Fibroblast of the aortic adventitia (primary cell): Measurements from ENCODE around the gene MAPK8IP3. TPM values are rescaled to one million over a fixed set of nuclear protein-coding genes. Genes with fewer than 3 reads are reported as not detected.

Experiments
- DNase-seq: peaks from one replicate; pipeline ENCODE4 v3.0.0-alpha.2; 2010; ENCODE audit warnings: low read depth
- H3K4me3 ChIP-seq: 2 replicates; pipeline ENCODE4 v1.5.1; 2011; ENCODE audit warnings: low read depth, mild to moderate bottlenecking, control low read depth, low read length, moderate library complexity
- total RNA-seq: library from RNA; depleted of rRNA; stranded (reverse); fragments of >200 nt; gene quantifications from 2 replicates; pipeline ENCODE4 v1.2.3, GENCODE V29; 2012; ENCODE audit warnings: low replicate concordance
- TF ChIP-seq, protein P1 (sequence below): IDR thresholded peaks from 2 replicates; pipeline ENCODE4 v1.5.1; 2011; ENCODE audit warnings: mild to moderate bottlenecking, low read length, control low read depth, inconsistent platforms; ENCODE audit not compliant: insufficient read depth

Gene MAPK8IP3
- total RNA-seq, 1 donor = 27.3 TPM

DNA sequence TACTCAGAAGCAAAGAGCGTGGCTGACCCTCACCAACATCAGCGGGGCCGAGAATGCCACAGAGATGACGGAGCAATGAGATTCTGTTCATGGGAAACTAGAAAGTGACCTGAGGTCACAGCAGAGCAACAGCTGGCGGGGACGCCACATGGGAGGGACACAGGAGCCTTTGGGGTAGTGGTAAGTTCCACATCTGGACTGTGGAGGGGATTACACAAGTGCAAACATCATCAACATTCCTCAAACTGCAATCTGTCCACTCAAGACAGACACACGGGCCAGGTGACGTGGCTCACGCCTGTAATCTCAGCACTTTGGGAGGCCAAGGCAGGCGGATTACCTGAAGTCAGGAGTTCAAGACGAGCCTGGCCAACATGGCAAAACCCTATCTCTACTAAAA, 109.5 kb downstream of the MAPK8IP3 start:
- TF ChIP-seq, protein P1, sequence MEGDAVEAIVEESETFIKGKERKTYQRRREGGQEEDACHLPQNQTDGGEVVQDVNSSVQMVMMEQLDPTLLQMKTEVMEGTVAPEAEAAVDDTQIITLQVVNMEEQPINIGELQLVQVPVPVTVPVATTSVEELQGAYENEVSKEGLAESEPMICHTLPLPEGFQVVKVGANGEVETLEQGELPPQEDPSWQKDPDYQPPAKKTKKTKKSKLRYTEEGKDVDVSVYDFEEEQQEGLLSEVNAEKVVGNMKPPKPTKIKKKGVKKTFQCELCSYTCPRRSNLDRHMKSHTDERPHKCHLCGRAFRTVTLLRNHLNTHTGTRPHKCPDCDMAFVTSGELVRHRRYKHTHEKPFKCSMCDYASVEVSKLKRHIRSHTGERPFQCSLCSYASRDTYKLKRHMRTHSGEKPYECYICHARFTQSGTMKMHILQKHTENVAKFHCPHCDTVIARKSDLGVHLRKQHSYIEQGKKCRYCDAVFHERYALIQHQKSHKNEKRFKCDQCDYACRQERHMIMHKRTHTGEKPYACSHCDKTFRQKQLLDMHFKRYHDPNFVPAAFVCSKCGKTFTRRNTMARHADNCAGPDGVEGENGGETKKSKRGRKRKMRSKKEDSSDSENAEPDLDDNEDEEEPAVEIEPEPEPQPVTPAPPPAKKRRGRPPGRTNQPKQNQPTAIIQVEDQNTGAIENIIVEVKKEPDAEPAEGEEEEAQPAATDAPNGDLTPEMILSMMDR = no peak
- no peak for DNase-seq
- no peak overlapping the region for H3K4me3 ChIP-seq

DNA sequence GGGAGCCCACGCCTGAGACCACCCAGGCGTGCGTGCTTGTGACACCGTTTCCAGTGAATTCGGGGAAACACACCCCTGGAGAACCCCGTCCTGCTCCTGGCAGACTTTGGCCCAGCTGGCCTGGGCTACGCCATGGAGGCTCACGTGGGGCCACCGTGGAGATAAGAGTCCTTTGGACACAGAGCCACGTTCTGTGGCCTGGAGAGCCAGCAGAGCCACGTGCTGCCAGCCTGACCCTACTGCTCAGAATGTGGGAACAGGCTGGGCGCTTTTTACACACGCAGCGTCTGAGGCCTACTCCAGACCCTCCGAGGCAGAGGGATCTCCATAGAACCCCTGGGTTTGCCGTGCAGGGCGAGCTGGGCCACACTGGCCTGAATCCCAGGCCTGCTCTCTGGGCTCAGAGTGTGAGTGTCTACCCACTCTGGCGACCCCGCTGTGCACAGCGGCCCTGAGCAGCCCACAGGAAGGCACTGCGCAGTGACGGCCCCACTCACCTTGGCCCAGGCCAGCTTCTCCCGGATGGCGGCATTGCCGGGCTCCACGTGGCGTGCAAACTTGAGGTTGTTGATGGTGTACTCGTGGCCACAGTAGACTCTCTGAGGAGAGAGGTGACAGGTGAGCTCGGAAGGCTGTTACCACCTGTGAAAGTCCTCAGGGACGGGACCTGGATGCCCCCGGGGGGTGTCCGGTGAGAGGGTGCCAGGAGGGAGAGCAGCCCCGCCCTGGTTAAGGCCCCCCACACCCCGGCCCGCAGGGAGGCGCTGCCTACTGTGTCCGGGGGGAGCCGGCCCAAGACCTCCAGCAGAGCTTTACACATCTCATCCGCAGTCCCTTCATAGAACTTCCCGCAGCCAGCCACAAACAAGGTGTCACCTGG, 110.6 kb downstream of the MAPK8IP3 start:
- H3K4me3 ChIP-seq = no peak overlapping the region
- no peak for DNase-seq
- TF ChIP-seq, protein P1 = no peak

DNA sequence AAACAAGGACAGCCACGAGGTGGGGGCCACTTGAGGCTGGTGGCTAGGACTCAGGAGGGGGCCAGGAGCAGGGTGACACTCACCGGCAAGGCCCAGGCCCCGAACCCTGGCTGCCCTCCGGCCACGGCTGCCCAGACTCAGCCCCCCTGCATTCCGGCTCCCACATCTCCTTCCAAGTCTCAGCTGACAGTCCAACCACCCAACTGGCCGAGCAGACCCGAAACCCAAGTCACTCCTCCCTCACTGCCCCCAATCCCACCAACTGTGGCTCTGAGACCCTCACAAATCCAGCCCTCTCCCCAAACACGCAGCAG, 111.2 kb downstream of the MAPK8IP3 start:
- TF ChIP-seq, protein P1 = no peak
- no peak for DNase-seq
- H3K4me3 ChIP-seq = no peak overlapping the region

DNA sequence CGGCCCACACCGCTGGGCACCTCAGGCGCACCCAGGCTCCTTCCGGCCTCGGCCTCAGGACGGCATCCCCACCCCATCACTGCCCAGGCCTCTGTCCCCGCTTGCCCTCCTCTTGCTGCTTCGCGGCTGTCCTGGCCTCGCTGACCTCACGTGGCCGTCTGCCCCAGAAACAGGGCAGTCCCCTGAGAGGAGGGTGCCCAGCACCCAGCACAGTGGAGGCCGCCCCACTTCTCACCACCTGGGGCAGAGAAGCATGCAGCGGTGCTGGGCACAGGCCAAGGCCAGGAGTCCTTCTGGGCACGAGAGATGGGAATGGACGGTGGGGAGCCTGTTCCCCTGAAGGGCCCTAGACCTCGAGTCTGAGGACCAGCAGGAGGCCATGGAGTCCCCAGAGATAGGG, 111.7 kb downstream of the MAPK8IP3 start:
- H3K4me3 ChIP-seq = no peak overlapping the region
- TF ChIP-seq, protein P1 = no peak
- no peak for DNase-seq

DNA sequence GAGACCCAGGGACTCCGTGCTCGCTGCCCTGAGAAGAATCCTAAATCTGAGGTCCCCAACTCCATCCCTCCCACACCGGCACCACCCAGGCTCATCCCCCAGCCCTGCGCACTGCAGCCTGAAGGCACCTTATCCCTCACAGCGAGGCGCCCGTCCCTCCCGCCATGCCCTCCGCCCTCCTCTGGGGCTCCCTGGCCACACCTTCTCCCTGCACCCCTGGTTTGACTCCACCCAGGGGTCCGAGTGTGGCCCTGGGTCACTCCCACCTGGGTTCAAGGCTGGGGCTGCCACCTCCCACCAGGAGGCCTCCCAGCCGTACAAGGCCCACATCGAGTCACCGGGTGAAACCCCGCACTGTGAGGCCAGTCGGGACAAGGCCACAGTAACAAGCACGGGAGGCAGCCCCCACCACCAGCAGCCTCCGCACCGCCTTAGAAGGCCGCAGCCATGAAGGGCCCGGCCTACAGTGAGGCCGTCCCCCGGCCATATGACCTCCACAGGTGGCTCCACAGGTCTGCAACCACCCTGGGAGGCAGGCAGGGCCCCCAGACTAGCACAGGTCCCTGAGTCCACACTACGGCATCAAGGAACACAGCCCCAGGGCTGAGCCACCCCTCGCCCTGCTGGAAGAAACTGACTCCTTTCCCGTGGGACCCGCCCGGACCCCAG, 112.3 kb downstream of the MAPK8IP3 start:
- TF ChIP-seq, protein P1 = no peak
- H3K4me3 ChIP-seq = no peak overlapping the region
- no peak for DNase-seq

DNA sequence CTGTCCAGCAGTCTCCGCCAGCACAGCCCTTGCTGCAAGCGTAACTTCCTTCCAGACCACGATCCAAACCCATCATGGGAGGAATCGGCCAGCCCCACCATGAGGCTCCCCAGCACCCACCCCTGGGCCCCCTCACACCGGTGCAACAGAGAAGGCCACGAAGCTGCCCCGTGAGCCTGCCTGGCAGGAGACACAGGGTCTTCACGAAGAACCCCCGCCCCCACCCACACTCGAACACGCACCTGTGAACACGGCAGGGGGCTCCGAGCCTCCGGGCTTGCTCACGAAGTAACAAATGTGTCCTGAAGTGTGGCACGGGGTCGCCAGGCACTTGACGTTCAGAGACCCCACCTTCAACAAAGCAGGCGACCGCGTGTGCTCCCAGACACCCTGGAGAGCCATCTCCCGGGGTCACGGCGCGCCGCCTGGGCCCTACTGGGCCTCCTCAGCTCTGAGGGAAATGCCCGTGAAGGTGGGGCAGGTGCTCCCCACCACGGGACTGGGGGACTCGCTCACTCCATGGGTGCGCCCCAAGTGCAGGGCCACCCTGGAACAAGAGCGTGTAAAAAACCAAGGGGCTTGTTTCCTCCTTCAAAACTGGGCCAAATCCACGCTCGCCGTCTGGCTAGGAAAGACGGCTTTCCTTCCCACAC, 113.0 kb downstream of the MAPK8IP3 start:
- DNase-seq = no peak
- H3K4me3 ChIP-seq = no peak overlapping the region
- TF ChIP-seq, protein P1 = no peak
